Tibial nerve (tissue), 3 donors: ENCODE data around the gene ALPK3.

Experiments
- CTCF ChIP-seq, 5 experiments: fragments of 200-600 bp in 3 of 5; fragments of 450-650 bp in 2 of 5; sonication (generic) in 3 of 5; IDR thresholded peaks; one replicate each; pipeline ENCODE4 v1.5.1; 2016 to 2019; ENCODE audit warnings: antibody characterized with exemption in 5 of 5, mild to moderate bottlenecking in 3 of 5, moderate library complexity in 2 of 5
- POLR2A ChIP-seq, 2 donors: fragments of 450-650 bp; IDR thresholded peaks; one replicate each; pipeline ENCODE4 v1.6.1; 2017; ENCODE audit warnings: antibody characterized with exemption in 2 of 2, mild to moderate bottlenecking in 2 of 2, moderate library complexity in 2 of 2

DNA sequence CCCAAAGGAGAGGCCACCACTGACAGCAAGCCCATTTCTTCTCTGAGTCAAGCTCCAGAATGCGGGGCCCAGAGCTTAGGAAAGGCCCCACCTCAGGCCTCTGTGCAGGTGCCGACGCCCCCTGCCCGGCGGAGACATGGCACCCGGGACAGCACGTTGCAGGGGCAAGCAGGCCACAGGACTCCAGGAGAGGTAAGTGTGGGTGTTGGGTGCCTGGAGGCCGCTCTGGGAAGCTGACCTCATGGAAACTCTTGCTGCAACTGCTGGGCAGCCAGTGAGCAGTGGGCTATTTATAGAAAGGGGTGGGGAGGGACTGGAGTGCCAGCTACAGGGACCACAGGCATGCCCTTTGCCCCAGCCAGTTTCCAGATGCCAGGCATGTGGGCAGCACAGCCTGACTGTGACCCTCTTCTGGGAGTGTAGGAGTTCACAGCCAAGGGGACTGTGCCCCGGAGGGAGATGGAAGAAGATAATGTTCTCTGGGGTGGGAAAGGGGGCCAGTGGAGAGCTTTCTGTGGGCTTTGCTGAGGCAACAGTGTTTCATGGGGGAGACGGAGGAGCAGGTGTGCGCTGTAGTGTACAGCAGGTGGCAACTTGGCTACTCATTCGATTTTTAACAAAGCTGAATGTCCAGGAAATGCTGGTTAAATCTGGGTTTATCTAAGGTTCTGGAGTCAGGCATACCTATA, 23.7 kb downstream of the ALPK3 start:
- no peak for TF ChIP-seq POLR2A (IDR thresholded peaks at IDR 0.05)
- TF ChIP-seq CTCF (IDR thresholded peaks at IDR 0.05): no peak
